Upper lobe of left lung (tissue), 6 donors: ENCODE results near the gene PHAF1. TPM values are rescaled to one million over a fixed set of nuclear protein-coding genes. Genes with fewer than 3 reads are reported as not detected.

Experiments used
- ATAC-seq, 2 donors: fragments of 200-7000 bp; cut with Tn5 transposase; one replicate each; pipeline ENCODE4 v1.9.1; 2022; ENCODE audit warnings: mild to moderate bottlenecking in 2 of 2, moderate library complexity in 2 of 2; ENCODE audit not compliant: low FRiP score in 2 of 2
- DNase-seq, 2 donors: peaks; one replicate each; pipeline ENCODE4 v3.0.0-alpha.2; 2019 to 2020
- H3K27ac ChIP-seq, 4 donors: fragments of 200-600 bp; sonication (generic); one replicate each; pipeline ENCODE4 v1.5.1; 2016 to 2019
- H3K27me3 ChIP-seq, 4 donors: fragments of 200-600 bp; sonication (generic); one replicate each; pipeline ENCODE4 v1.5.1; 2017 to 2019
- H3K36me3 ChIP-seq, 4 donors: fragments of 200-600 bp; sonication (generic); one replicate each; pipeline ENCODE4 v1.5.1; 2016 to 2019
- H3K4me1 ChIP-seq, 4 donors: fragments of 200-600 bp; sonication (generic); one replicate each; pipeline ENCODE4 v1.5.1; 2018 to 2019
- H3K4me3 ChIP-seq, 4 donors: fragments of 200-600 bp; sonication (generic); one replicate each; pipeline ENCODE4 v1.5.1; 2017 to 2019; ENCODE audit warnings: mild to moderate bottlenecking in 2 of 4, moderate library complexity in 1 of 4
- H3K9me3 ChIP-seq, 4 donors: fragments of 200-600 bp; sonication (generic); one replicate each; pipeline ENCODE4 v1.5.1; 2018 to 2019
- EP300 ChIP-seq, 4 donors: sonication (generic); formaldehyde crosslinking; IDR thresholded peaks; one replicate each; pipeline ENCODE4 v1.5.1; 2017; ENCODE audit warnings: antibody characterized with exemption in 4 of 4, control low read depth in 2 of 4
- POLR2A ChIP-seq, 4 donors: fragments of 450-650 bp; IDR thresholded peaks; one replicate each; pipeline ENCODE4 v1.5.1; 2016 to 2017; ENCODE audit warnings: antibody characterized with exemption in 4 of 4, mild to moderate bottlenecking in 2 of 4
- POLR2AphosphoS5 ChIP-seq, 2 donors: sonication (generic); formaldehyde crosslinking; IDR thresholded peaks; one replicate each; pipeline ENCODE4 v1.5.1; 2017; ENCODE audit warnings: antibody characterized with exemption in 2 of 2
- WGBS, 2 donors: methylation state at CpG; one replicate each; pipeline ENCODE4 v1.1.5; 2017 to 2018; 5-methylcytosine and 5-hydroxymethylcytosine counted together
- total RNA-seq, 6 donors: library from RNA; depleted of rRNA in 4 of 6; stranded (reverse); fragments of >200 nt in 4 of 6; gene quantifications; one replicate each; pipeline versions ENCODE4 v1.1.0 to v1.2.1, GENCODE V29; 2016 to 2021
- TF ChIP-seq, protein P1 (sequence below), 6 experiments: fragments of 450-650 bp in 4 of 6; fragments of 200-600 bp in 2 of 6; sonication (generic) in 2 of 6; IDR thresholded peaks; one replicate each; pipeline ENCODE4 v1.5.1; 2016 to 2019; ENCODE audit warnings: antibody characterized with exemption in 6 of 6
- donor health status: DM: no; HTN: no; CAD: no; lungs with moderate emphysema.
- donor health status: DM: no; HTN: yes; CAD: no; lungs with severe emphysema.

PHAF1 gene
- total RNA-seq, 6 donors from 2014 or later: 16.0 to 32.3 (median 21.9) TPM

DNA sequence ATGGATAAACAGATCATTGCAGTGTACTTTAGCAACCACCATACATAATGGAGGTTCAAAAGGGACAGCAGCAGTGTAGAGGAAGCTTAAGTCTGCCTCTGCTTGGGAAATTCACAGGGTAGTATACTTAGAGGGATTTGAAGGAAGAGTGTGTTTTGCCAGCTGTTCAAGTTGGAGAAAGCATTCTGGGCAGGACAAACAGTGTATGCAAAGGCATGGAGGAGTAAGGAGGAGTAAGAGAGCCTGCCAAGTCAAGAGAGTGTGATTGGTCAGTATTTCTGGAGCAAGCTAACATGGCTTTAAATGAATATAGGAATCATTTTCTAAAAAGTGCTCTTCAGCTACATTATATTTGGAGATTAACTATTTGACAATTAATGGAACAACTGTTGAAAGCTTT is 22.9 kb upstream of the PHAF1 start:
- TF ChIP-seq POLR2AphosphoS5 (IDR thresholded peaks at IDR 0.05): no peak
- TF ChIP-seq, protein P1, sequence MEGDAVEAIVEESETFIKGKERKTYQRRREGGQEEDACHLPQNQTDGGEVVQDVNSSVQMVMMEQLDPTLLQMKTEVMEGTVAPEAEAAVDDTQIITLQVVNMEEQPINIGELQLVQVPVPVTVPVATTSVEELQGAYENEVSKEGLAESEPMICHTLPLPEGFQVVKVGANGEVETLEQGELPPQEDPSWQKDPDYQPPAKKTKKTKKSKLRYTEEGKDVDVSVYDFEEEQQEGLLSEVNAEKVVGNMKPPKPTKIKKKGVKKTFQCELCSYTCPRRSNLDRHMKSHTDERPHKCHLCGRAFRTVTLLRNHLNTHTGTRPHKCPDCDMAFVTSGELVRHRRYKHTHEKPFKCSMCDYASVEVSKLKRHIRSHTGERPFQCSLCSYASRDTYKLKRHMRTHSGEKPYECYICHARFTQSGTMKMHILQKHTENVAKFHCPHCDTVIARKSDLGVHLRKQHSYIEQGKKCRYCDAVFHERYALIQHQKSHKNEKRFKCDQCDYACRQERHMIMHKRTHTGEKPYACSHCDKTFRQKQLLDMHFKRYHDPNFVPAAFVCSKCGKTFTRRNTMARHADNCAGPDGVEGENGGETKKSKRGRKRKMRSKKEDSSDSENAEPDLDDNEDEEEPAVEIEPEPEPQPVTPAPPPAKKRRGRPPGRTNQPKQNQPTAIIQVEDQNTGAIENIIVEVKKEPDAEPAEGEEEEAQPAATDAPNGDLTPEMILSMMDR (IDR thresholded peaks at IDR 0.05): no peak
- TF ChIP-seq EP300 (IDR thresholded peaks at IDR 0.05): no peak
- TF ChIP-seq POLR2A (IDR thresholded peaks at IDR 0.05): no peak
- Histone ChIP-seq H3K4me3 (no peak overlapping the region), H3K27ac (no peak overlapping the region), H3K4me1 (peaks cover 0 to 3% (median 0%) of the 10 kb centered on the region in 4 donors), H3K9me3 (no peaks in the 10 kb centered on the region), H3K27me3 (no peaks in the 10 kb centered on the region), H3K36me3 (peaks cover 0 to 10% (median 4%) of the 10 kb centered on the region in 4 donors)
- DNase-seq: no peak
- no peak for ATAC-seq

DNA sequence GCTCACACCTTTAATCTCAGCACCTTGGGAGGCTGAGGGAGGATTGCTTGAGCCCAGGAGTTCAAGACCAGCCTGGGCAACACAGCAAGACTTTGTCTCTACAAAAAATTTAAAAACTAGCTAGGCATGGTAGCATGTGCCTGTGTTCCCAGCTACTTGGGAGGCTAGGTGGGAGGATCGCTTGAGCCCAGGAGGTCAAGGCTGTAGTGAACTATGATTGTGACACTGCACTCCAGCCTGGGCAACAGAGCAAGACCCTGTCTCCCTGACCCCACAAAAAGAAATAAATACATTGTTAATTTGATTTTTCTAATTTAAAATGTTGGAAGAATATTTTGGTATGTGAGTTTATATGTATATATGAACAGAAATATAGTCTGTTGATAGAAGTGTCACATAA is 22.4 kb upstream of the PHAF1 start:
- Histone ChIP-seq H3K4me3 (no peak overlapping the region), H3K4me1 (peaks cover 0 to 3% (median 0%) of the 10 kb centered on the region in 4 donors), H3K27me3 (no peaks in the 10 kb centered on the region), H3K36me3 (peaks cover 0 to 10% (median 4%) of the 10 kb centered on the region in 4 donors), H3K27ac (no peak overlapping the region), H3K9me3 (no peaks in the 10 kb centered on the region)
- DNase-seq (no peak), ATAC-seq (no peak)
- WGBS, 2 donors: 95 to 100% methylated on average over 1 of the region's 1 CpG
- TF ChIP-seq EP300 (IDR thresholded peaks at IDR 0.05): no peak
- no peak for TF ChIP-seq POLR2A (IDR thresholded peaks at IDR 0.05)
- TF ChIP-seq, protein P1 (IDR thresholded peaks at IDR 0.05): no peak
- TF ChIP-seq POLR2AphosphoS5 (IDR thresholded peaks at IDR 0.05): no peak

DNA sequence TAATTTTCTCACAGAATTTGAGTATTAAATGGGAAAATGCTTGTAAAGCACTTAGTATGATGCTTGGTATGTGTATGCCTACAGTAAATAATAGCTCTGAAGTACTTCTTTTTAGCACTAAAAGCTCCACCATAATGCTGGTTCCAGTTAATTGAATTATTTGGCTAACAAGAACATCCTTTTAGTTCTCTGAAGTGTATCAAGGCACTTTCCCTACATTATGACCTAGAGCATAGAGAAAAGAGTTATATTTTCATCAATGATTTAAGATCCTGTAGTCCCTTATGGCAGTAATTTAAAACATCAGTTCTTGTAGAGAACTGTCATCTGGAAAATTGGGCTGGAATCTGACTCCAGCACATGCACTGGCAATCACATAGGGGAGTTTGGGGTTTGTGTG is 21.9 kb upstream of the PHAF1 start:
- no peak for TF ChIP-seq POLR2A (IDR thresholded peaks at IDR 0.05)
- TF ChIP-seq, protein P1 (IDR thresholded peaks at IDR 0.05): no peak
- ATAC-seq (no peak), DNase-seq (no peak)
- H3K27ac ChIP-seq: no peak overlapping the region
- H3K4me1 ChIP-seq: peaks cover 0 to 3% (median 0%) of the 10 kb centered on the region in 4 donors
- H3K4me3 ChIP-seq: no peak overlapping the region
- peaks cover 0 to 10% (median 4%) of the 10 kb centered on the region in 4 donors for H3K36me3 ChIP-seq
- H3K9me3 ChIP-seq: no peaks in the 10 kb centered on the region
- H3K27me3 ChIP-seq: no peaks in the 10 kb centered on the region

DNA sequence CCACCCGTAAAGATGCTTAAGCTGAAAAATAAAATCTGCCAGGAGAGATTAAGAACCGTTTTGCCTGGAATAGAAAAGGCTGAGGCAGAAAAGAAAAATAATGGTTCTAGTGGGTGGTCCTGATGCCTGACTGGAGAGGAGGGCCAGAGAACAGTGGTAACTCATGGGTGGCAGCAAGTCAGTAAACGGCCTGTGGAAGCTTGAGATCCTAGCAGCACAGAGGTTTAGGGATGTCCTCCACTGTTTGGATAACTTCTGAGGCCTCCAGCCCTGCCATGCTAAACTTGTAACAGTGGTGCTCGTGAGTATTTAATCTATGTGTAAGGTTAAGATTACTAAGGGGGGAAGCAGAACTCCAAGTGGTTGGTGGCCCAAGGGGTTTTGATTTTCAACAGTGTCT is 21.2 kb upstream of the PHAF1 start:
- TF ChIP-seq EP300 (IDR thresholded peaks at IDR 0.05): no peak
- no peak for TF ChIP-seq POLR2A (IDR thresholded peaks at IDR 0.05)
- TF ChIP-seq, protein P1 (IDR thresholded peaks at IDR 0.05): no peak
- no peak for TF ChIP-seq POLR2AphosphoS5 (IDR thresholded peaks at IDR 0.05)
- H3K9me3 ChIP-seq: no peaks in the 10 kb centered on the region
- H3K4me3 ChIP-seq: no peak overlapping the region
- H3K36me3 ChIP-seq: peaks cover 0 to 9% (median 4%) of the 10 kb centered on the region in 4 donors
- H3K27ac ChIP-seq: no peak overlapping the region
- ATAC-seq (no peak), DNase-seq (no peak)
- no peaks in the 10 kb centered on the region for H3K27me3 ChIP-seq
- H3K4me1 ChIP-seq: peaks cover 0 to 3% (median 0%) of the 10 kb centered on the region in 4 donors
- WGBS, 2 donors: 76 to 87% methylated on average over 4 of the region's 4 CpGs

DNA sequence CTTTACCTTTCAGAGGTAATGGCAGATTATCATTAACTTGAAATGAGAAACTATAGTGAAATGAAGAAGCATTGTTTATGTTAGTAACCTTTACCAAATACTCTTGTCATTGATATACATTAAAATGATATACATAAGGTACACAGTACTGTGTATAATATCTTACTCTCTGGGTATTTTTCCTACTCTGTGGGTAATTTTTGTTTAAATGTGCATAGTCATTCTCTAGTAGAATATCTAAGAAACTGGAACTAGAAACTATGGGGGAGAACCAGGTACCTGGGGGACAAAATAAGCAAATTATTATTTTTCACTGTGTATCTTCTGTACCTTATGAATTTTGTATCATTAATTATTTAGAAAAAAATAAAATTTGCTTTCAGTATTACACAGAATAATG is 20.6 kb upstream of the PHAF1 start:
- Histone ChIP-seq H3K4me3 (no peak overlapping the region), H3K27me3 (no peaks in the 10 kb centered on the region)
- DNase-seq: no peak

More for the DNA sequence above, 20.6 kb upstream of the PHAF1 start:
- no peak for TF ChIP-seq EP300 (IDR thresholded peaks at IDR 0.05)
- TF ChIP-seq, protein P1 (IDR thresholded peaks at IDR 0.05): no peak
- TF ChIP-seq POLR2A (IDR thresholded peaks at IDR 0.05): no peak
- no peak for TF ChIP-seq POLR2AphosphoS5 (IDR thresholded peaks at IDR 0.05)
- no peak for ATAC-seq
- Histone ChIP-seq H3K9me3 (no peaks in the 10 kb centered on the region), H3K27ac (no peak overlapping the region), H3K36me3 (peaks cover 0 to 9% (median 4%) of the 10 kb centered on the region in 4 donors), H3K4me1 (peaks cover 0 to 3% (median 0%) of the 10 kb centered on the region in 4 donors)
